Testis (tissue), 5 donors: ENCODE measurements around the gene SSTR4. TPM values are rescaled to one million over a fixed set of nuclear protein-coding genes. Genes with fewer than 3 reads are reported as not detected.
"Not testable (repeated sequence)": the region's sequence is repeated elsewhere in the genome, so short reads cannot be mapped to it uniquely, and the experiment has no call there.

ENCODE experiments used
- DNase-seq: peaks from one replicate; pipeline ENCODE4 v3.0.0-alpha.2; 2019
- H3K27ac ChIP-seq, 2 donors: fragments of 200-600 bp; sonication (generic); one replicate each; pipeline ENCODE4 v1.5.1; 2019
- H3K27me3 ChIP-seq: fragments of 200-600 bp; sonication (generic); one replicate; pipeline ENCODE4 v1.5.1; 2019
- H3K36me3 ChIP-seq: fragments of 200-600 bp; sonication (generic); one replicate; pipeline ENCODE4 v1.5.1; 2017; ENCODE audit warnings: low read depth; ENCODE audit errors: missing control alignments
- H3K4me1 ChIP-seq: fragments of 200-600 bp; sonication (generic); one replicate; pipeline ENCODE4 v1.5.1; 2019
- H3K4me3 ChIP-seq, 2 donors: fragments of 200-600 bp; sonication (generic); one replicate each; pipeline ENCODE4 v1.5.1; 2017 to 2019
- H3K9me3 ChIP-seq: fragments of 200-600 bp; sonication (generic); one replicate; pipeline ENCODE4 v1.5.1; 2017
- POLR2A ChIP-seq: fragments of 450-650 bp; IDR thresholded peaks from one replicate; pipeline ENCODE4 v1.6.1; 2017; ENCODE audit warnings: antibody characterized with exemption, mild to moderate bottlenecking, moderate library complexity
- WGBS, 2 donors: methylation state at CpG; one replicate each; pipeline ENCODE4 v1.1.5; 2018; 5-methylcytosine and 5-hydroxymethylcytosine counted together
- intact Hi-C: fragments of 100-400 bp; cut with DNase I; formaldehyde crosslinking; loops from one replicate; pipeline ENCODE4 v1.15.1; 2023; ENCODE audit warnings: low total_unique reads
- long read RNA-seq, 2 donors: transcript quantifications; one replicate each; lab custom pipeline, GENCODE V29; 2026
- polyA plus RNA-seq: library from polyadenylated mRNA; stranded (reverse); fragments of 350-450 nt; fragmentation: Illumina TruSeq; extraction: RNeasy Lipid Tissue Mini Kit (QIAGEN cat#74804); gene quantifications from one replicate; pipeline ENCODE4 v1.2.3, GENCODE V29; 2014; ENCODE audit warnings: low read depth, low replicate concordance; ENCODE audit not compliant: insufficient read depth
- total RNA-seq, 2 donors: library from RNA; depleted of rRNA; stranded (reverse); fragments of >200 nt; gene quantifications; one replicate each; pipeline ENCODE4 v1.2.3, GENCODE V29; 2016
- TF ChIP-seq, protein P1 (sequence below), 3 experiments: fragments of 450-650 bp in 2 of 3; fragments of 200-600 bp in 1 of 3; sonication (generic) in 1 of 3; IDR thresholded peaks; one replicate each; pipeline ENCODE4 v1.5.1; 2016 to 2019; ENCODE audit warnings: antibody characterized with exemption in 3 of 3, mild to moderate bottlenecking in 2 of 3, moderate library complexity in 1 of 3

SSTR4 gene, protein sequence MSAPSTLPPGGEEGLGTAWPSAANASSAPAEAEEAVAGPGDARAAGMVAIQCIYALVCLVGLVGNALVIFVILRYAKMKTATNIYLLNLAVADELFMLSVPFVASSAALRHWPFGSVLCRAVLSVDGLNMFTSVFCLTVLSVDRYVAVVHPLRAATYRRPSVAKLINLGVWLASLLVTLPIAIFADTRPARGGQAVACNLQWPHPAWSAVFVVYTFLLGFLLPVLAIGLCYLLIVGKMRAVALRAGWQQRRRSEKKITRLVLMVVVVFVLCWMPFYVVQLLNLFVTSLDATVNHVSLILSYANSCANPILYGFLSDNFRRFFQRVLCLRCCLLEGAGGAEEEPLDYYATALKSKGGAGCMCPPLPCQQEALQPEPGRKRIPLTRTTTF
- total RNA-seq, result under 1 TPM in 1 of 2 donors, not detected in 1; 0.55 TPM
- not detected for polyA plus RNA-seq
- long read RNA-seq, donor 1, partial matches to known transcripts, result 0 of 1 reads
- long read RNA-seq, donor 1, other reads (novel, unspliced or antisense), result 0 of 1 reads
- long read RNA-seq, donor 2, result 0 reads

DNA sequence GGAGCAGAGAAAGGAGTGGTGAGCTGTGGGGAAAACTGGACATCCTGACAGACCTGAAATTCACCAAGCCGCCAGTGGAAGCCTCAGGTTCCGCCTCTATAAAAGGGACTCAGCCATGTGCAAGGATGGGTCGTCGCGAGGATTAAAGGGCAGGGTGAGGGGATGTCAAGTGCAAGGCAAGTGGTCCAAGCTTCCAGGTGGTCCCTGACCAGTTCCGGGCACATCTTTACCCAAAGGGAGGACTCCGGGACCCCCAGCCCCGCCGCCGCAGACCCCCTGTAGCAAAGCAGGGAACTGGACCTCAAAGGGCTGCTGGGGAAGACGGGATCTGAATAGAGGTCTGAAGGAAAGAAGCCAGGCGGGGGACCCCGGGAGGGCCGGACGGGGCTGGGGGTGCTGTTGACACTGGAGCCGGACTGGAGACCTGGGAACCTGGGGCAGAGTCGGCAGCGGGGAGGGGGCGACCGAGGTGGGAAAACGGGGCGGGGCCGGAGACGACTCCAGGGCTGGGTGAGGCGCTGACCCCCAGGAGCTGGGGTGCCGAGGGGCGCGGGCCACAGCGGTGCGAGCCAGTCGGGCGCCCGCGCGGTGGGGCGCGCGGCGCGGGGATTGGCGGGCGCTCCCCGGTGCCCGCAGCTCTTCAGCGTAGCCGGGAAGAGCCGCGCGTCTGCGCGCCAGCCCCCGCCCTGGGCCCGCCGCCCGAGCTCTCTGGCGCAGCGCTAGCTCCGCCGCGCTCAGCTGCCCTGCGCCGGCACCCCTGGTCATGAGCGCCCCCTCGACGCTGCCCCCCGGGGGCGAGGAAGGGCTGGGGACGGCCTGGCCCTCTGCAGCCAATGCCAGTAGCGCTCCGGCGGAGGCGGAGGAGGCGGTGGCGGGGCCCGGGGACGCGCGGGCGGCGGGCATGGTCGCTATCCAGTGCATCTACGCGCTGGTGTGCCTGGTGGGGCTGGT is at the start of gene SSTR4:
Gene SSTR4 (plus strand): TSS at position 592 of the 951 bp plus-strand sequence. CDS start 172 bp downstream, at position 764.
- Histone ChIP-seq H3K4me3 (peak within 1 kb of the TSS; percentile 12 to 31), H3K9me3 (no peaks in the 10 kb centered on the region), H3K36me3 (no peaks in the 10 kb centered on the region), H3K27me3 (no peaks in the 10 kb centered on the region), H3K27ac (no peak within 1 kb of the TSS), H3K4me1 (peaks cover 3% of the 10 kb centered on the region)
- DNase-seq, result no peak
- intact Hi-C loops, result no loop called here
- TF ChIP-seq, protein P1, sequence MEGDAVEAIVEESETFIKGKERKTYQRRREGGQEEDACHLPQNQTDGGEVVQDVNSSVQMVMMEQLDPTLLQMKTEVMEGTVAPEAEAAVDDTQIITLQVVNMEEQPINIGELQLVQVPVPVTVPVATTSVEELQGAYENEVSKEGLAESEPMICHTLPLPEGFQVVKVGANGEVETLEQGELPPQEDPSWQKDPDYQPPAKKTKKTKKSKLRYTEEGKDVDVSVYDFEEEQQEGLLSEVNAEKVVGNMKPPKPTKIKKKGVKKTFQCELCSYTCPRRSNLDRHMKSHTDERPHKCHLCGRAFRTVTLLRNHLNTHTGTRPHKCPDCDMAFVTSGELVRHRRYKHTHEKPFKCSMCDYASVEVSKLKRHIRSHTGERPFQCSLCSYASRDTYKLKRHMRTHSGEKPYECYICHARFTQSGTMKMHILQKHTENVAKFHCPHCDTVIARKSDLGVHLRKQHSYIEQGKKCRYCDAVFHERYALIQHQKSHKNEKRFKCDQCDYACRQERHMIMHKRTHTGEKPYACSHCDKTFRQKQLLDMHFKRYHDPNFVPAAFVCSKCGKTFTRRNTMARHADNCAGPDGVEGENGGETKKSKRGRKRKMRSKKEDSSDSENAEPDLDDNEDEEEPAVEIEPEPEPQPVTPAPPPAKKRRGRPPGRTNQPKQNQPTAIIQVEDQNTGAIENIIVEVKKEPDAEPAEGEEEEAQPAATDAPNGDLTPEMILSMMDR (IDR thresholded peaks at IDR 0.05), result no peak
- TF ChIP-seq POLR2A, result no peak
- WGBS, 2 donors, result 6 to 25% methylated on average over 48 to 53 of the region's 83 CpGs

DNA sequence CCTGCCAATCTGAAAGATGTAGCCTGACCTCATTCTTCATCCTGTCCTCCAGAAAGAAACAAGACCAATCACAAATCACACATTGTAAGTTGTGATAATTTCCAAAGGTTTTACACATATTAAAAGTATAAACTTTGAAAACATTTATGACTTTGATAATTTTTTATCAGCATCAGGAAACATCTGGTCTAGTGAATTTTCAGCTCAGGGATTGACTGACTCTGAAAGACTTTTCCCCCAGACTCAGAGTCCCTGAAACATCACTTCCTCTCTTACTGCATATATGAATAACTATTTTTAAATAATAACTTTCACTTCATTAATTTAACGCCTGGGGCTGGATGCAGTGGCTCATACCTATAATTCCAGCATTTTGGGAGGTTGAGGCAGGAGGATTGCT is 48.5 kb upstream of the SSTR4 start:
- Histone ChIP-seq H3K9me3 (no peaks in the 10 kb centered on the region), H3K4me1 (no peaks in the 10 kb centered on the region), H3K4me3 (no peak overlapping the region), H3K27me3 (no peaks in the 10 kb centered on the region), H3K36me3 (no peaks in the 10 kb centered on the region), H3K27ac (no peak overlapping the region)
- WGBS, 2 donors, result 73 to 80% methylated on average over 1 of the region's 1 CpG
- no peak for DNase-seq
- intact Hi-C loops, result no loop called here
- TF ChIP-seq, protein P1 (IDR thresholded peaks at IDR 0.05), result no peak
- TF ChIP-seq POLR2A, result no peak

DNA sequence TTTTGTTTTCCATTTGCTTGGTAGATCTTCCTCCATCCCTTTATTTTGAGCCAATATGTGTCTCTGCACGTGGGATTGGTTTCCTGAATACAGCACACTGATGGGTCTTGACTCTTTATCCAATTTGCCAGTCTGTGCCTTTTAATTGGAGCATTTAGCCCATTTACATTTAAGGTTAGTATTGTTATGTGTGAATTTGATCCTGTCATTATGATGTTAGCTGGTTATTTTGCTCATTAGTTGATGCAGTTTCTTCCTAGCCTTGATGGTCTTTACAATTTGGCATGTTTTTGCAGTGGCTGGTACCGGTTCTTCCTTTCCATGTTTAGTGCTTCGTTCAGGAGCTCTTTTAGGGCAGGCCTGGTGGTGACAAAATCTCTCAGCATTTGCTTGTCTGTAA is 43.7 kb upstream of the SSTR4 start:
- 90 to 93% methylated on average over 3 of the region's 3 CpGs for WGBS, 2 donors
- H3K9me3 ChIP-seq, H3K36me3 ChIP-seq, H3K27me3 ChIP-seq, intact Hi-C loops, H3K27ac ChIP-seq, H3K4me1 ChIP-seq, DNase-seq, H3K4me3 ChIP-seq: not testable (repeated sequence)

DNA sequence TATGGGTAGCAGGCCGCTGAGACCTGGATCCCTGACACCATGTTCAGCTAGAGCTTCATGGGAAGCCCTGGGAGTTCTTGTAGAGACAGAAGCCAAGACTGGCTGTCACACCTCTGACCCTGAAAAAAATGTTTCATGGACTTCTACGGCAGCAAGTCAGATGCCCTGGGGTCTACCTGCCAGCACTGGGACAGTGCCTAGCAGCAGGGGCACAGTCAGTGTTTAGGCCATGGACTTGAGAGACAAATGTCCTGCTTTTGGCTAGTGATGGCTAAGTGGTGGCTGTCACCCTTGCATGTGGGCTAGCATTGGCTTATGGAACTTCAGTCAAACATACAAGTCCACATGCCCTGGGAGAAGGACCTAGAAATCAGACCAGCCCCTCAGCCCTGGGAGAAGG is 41.3 kb upstream of the SSTR4 start:
- intact Hi-C loops, result no loop called here
- no peak for DNase-seq
- WGBS, 2 donors, result 94 to 100% methylated on average over 2 of the region's 2 CpGs
- Histone ChIP-seq H3K4me3 (no peak overlapping the region), H3K27ac (no peak overlapping the region), H3K9me3 (no peaks in the 10 kb centered on the region), H3K36me3 (no peaks in the 10 kb centered on the region), H3K4me1 (no peaks in the 10 kb centered on the region), H3K27me3 (no peaks in the 10 kb centered on the region)
- no peak for TF ChIP-seq POLR2A
- TF ChIP-seq, protein P1 (IDR thresholded peaks at IDR 0.05), result no peak

DNA sequence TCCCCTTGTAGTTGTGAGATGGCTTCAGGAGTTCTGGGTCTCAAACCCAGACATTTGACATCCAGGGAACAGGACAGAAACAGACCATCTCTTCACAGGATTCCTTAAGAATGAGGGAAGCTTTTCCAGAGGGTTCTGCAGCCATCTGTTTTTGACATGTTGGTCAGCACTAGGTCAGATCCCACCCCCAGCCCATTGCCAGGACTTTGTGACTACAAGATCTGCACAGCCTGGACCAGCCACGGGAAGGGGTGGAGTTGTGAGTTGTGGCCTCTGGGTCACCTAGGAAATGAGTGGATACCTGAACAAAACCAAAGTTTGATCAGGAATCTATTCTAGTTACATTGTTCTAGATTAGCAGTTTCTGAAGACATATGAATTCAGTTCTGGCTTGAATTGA is 39.2 kb upstream of the SSTR4 start:
- Histone ChIP-seq H3K4me1 (no peaks in the 10 kb centered on the region), H3K9me3 (no peaks in the 10 kb centered on the region), H3K4me3 (no peak overlapping the region), H3K27me3 (no peaks in the 10 kb centered on the region), H3K36me3 (no peaks in the 10 kb centered on the region), H3K27ac (no peak overlapping the region)
- DNase-seq, result no peak
- intact Hi-C loops, result no loop called here
- TF ChIP-seq, protein P1 (IDR thresholded peaks at IDR 0.05), result no peak
- no peak for TF ChIP-seq POLR2A
- 75 to 76% methylated on average over 1 of the region's 1 CpG for WGBS, 2 donors
